GM18517 (cell line): ENCODE measurements around the gene POLN.
"Not testable (repeated sequence)": the region's sequence is repeated elsewhere in the genome, so short reads cannot be mapped to it uniquely, and the experiment has no call there.

ENCODE experiments used
- ATAC-seq: cut with Tn5 transposase; IDR thresholded peaks from one replicate; pipeline ENCODE4 v1.9.1; 2021; ENCODE audit warnings: mild to moderate bottlenecking, moderate library complexity; ENCODE audit not compliant: unreplicated experiment

POLN gene

DNA sequence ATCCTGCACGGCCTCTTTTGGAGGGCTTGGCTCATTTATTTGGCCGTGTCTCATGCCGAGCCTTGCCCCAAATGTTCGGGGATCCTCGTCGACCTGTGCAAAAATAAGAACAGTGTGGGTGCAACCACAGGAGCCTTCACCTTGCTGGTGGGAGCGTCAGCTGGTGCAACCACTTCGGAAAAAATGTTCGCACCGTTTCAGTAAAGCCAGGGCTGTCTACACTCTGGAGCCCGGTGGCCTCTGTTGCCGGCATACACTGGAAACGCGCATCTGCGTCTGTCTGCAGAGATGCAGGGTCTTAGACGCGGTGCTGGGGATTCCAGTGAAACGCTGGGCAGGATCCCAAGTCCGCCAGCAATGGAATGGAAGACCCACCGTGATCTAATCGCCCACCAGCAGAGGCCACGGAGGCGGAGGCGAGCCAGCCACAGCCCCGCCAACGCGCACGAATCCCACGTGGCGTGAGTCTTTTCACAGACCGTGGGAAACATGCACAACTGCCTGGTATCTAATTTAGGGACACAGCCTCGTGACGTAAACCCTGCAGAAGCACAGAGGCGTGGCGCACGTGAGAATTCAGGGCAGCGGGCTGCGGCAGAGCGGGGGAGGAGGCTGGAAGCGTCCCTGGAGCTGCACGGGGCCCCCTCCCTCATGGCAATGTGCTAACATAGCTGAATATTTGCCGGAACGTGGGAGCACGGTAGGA is 33.8 kb upstream of the POLN start:
- no peak for ATAC-seq

DNA sequence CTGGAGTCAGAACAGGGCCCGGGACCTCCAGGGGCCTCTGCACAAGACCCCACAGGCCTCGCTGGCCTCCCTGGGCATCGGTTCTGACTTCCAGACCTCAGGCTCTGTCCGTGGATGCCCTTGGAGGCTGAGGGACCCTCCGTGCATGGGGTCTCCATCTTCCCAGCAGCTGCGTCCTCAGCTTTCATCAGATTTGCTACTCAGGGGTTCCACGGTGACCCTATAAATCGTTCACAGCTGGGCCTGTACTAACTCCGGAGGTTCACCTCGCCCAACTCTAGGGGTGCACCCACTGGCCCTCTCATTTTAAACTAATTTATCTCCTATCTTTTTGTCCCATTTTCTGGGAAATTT is 33.1 kb upstream of the POLN start:
- not testable (repeated sequence) for ATAC-seq

DNA sequence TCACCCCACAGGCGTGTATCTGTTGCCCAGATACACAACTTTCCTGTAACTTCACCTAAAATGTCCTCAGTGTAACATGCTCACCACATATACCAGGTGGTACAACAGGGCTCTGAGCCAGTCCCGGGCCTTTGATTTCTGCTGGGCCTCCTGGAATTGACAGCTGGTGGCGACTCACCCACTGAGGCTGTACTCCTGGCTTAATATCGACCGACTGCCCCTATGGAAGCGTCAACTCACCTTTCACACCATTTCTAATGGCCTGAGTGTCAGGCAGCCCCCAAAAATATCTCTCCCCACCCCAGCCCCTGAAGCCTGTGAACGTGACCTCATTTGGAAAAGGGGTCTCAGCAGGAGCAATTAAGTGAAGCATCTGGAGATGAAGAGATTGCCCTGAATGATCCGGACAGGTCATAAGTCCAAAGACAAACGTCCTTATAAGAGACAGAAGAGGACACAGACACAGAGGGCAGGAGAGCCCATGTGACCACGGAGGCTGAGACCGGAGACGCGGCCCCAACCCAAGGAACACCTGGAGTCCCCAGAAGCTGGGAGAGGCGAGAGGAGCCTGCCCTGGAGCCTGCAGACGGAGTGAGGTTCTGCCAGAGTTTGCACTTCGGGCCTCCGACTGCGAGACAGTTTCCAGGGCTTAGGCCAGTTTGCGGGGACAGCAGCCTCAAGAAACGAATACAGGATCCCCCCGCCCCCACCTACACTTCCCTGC is 32.6 kb upstream of the POLN start:
- no peak for ATAC-seq

DNA sequence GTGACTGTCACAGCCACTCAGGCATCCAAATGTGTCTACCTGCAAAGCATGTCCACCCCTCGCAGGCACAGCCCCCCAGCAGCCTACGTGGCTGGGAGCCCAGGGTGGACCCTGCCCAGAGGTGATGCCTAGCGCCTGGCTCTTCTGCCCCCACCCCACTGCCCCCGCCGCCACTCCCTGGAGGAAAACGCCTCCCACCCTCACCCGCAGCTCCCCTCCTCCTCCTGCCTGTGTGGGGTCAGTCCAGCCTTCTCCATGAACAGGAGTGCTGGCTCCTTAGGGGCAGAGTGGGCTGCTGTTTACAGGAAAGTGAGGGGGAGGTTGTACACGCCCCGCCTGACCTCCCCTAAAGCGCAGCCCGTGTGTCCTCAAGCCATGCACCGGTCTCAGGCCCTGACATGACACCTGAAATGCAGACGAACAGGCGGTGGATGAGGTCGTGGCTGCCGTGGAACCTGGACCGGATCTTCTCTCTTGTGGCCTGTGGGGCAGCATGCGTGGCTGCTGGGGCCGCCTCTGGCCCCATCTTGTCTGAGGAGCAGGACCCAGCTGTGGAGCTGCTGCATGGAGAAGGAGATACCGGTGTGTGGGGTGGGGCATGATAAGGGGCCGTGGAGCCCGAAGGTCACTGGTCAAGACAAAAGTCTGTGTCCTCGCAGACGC is 31.9 kb upstream of the POLN start:
- ATAC-seq: no peak

DNA sequence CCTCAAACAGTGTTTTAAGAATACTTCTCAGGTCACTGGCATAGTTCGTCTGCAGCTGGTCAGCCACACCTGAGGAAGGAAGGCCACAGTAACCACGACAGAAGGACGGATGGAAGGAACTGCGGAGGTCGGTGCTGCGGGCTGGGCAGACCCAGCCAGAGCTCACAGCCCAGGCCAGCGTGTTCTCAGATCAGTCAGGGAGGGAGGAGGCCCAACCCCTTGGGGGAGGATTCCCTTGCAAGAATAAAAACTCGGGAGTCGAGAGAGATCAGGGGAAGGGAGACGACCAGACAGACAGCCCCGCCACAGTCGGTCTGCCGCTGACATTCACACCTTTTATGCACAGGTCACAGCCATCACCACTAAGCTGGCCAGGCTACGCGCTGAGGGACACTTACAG is 31.3 kb upstream of the POLN start:
- no peak for ATAC-seq

DNA sequence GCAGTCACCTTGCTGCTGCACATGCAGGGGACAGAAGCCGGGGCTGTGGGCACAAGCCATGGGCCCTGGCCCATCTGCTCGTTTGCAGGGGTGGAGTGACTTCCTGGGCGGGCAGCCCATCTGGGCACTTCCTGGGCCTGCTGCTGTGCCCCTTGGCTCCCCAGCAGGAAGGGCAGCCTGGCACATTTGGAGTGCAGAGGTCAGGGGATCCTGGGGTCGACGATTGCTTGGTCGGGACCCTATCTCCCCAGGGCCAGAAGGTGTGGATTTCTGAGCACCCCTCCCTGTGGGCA is 30.9 kb upstream of the POLN start:
- ATAC-seq: no peak

DNA sequence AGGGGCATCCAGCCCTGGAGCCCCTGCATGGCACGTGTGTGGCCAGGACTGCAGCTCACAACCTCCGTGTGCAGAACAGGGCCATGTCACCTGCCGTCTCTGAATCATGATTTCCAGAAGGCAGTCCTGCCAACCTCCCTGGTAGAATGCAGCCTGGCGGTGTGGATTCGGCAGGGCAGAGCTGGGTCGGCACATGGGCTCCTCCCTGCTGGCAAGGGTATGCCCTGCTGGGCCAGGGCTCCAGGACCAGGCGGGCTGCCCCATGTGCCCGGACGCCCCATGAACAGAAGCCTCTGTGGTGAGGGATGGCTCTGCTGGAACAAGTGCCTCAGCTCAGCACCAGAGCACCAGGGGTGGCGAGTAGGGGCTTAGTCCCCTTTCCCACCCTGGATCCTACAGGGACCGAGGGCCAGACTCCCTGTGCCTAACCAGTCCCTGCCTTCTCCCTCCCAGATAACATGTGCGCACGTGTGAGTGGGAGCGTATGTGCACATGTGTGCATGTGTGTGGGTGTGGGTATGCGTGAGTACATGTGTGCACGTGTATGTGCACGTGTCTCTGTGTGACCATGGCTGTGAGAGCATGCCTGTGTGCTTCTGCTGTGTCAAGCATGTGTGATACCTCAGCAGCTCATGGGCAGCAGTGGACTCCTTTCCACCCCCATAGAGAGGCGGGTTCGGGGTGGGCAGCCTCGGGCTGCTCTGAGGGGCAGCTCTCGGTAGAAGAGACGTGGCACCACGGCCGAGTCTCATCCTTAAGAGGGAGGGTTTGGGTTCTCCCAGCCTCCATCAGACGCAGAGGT is 30.3 kb upstream of the POLN start:
- no peak for ATAC-seq

DNA sequence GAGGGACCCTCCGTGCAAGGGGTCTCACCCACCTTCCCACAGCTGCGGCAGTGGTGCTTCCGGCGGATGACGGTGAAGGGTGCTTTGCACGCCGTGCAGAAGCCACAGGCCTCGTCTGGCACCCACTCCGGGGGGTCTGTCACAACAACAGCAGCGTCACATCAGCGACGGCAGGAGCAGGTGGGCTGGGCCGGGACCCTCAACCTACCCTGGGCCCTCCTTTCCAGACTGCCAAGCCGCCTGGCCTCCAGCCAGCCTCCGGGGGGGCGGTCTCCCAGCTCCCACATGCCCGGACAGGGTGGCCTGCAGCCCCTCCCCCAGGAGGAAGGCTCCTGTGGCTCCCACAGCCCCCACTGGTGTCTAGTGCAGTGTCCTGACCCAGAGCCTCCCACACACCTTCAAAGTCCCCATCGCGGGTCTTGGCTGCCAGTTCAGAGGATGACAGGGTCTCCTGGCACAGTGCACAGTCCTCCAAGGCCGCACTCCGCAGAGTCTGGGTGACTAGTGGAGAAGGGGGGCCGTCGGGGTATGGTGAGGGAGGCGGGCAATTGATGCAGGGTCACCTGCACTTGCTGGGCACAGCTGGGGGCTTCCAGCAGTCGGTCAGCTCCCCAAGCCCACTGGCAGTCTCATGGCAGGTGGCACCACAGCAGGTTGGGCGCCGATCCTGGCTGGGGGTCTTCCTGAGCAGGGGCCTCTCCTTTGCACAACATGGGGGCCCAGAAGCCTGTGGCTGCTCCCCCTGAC is 29.5 kb upstream of the POLN start:
- no peak for ATAC-seq

DNA sequence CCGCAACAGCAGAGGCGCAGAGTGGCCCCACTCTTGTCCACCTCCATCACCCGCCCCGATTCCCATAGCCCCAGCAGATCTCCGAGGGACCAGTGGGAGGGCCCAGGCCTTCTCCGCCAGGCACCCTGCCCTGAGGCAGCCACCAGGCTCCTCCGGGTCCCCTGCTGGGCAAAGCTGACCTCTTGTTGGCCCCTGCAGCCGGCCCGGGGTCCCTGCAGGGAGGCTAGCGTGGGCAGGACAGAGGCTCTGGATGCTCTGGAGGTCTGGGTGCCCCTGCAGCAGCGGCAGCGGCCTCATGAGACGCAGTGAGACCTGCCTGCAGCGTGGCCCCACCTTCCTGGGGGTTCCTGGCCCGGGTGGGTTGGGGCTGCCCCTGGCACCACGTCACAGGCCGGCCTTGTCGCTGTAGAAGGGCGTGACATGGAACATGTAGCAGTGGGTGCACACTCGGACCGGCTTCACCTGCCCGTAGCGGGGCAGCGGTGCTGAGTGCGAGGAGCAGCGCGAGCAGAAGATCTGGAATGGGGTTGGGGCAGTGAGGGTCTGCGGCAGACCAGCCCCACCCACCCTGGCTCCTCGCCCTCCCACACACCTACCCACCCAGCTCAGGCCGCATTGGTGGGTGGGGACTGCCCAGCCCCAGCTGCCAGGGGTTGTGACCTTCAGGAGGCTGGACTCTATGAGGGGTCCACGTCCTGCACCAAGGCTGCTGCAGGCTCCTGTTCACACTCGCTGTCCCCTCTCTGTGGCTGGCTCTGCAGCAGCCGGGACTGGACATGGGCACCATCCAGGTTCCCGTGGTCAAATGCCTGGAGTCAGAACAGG is 28.6 kb upstream of the POLN start:
- no peak for ATAC-seq

DNA sequence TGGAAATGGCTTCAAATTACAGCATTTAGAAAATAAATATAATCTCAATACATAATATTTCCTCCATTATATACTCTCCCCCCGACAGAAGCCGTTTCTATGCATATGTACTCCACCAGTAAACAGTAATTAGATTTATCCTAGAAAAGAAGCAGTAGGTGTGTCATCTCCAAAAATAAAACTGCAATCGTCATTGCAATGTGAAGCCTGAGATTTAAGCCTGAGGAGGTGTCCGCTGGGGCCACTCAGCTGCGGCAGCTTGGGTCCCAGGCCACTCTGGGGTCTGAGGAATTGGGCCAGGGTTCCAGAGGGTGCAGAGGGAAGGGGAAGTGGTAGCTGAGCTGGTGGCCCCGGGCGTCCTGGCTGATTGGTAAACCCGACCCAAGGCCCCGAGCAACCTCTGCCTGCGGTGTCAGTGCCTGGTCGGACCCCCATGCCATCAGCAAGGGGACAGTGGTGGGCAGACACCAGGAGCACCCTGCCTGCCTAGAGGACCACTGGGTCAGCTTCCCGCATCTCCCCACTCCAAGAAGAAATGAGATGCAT is 27.8 kb upstream of the POLN start:
- no peak for ATAC-seq

DNA sequence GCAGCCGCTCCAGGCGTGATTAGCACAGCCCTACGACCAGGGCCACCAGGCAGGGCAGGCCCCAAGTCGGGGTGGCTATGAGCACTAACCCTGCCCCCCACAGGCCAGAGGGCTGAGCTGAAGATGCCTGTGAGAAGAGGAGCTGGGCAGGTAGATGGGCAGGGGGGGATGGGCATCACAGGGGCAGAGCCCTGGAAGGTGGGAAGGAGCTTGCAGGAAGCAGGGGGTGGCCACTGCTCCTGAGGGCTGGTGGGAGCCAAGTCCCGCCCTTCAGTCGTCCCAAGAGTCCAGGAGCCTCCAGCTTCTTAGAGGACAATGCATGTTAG is 27.2 kb upstream of the POLN start:
- ATAC-seq: no peak

DNA sequence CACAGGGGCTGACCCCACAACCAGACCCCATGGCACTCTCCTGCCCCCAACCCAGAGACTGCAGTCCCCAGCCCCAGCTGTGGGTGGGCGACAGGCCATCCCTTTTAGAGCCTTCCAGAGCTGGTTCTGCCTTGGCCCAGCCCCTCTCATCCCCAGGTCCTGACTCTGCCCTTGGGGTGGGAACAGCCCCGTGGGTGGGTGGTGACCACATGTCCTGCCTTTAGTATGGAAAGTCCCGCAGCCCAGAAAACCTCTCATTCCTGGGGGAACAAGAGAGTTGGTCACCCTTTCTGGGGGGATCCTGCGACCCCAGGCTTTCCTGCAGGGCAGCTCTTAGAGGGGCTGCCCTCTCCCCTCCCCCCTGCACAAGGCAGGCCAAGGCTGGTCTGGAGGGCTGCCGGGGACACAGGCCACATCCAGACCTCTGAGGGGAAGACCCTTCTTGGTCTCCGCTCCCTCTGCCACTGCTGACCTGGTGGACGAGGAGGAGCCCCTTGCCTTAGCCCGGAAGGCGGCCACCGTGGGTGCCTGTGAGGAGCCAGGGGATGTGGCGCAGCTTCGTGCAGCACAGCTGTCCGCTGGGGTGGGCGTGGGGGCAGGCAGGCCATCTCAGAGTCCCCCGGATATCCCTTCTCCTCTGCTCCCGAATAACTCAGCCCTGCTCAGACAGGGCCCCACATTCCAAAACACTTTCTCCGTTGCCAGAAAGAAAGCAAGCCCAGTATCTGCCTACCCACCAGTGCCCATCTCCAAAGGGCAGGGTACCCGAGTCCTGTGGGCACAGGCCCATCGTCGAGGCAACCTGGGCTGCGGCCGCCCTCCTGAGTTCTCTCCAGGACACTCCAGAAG is 26.7 kb upstream of the POLN start:
- no peak for ATAC-seq

DNA sequence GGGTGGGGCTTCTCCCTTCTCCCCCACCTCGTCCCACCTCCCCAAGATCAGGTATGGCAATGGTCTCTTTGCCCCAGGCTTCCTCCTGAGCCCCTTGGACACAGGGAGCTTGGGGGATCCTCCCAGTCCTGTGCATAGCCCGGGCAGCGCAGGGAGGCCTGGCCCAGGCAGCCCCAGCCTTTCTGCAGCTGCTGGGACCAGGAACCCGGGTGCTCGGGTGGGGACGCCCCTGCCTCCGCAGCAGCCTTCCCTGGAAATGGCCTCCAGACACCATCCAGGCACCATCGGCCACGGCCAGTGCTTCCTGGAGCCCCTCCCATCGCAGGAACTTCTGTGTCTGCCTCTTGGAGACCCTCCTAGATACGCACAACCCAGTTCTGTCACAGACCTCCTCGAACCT is 25.9 kb upstream of the POLN start:
- ATAC-seq: no peak

DNA sequence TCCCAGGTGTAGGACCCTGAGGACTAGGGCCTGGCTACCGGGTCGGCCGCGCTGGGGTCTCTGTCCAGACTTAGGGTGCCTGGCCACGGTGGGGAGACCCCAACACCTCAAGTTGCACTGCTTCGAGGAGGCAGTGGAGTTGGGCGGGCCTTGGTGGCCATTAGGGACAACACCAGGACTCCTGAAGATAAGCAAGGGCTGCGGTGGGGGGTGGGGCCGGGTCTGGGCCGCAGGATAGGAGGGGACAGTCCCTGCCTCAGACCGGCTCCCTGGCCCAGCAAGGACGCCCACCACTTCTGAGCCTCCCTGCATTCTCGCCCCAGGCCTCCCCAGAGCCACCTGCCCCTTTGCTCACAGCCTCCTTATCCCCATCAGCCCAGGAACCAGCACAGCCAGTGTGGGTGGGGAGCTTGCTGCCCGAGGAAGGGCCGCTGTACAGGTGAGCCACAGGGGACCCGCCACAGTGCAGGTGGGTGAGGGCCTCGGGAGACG is 25.4 kb upstream of the POLN start:
- no peak for ATAC-seq

DNA sequence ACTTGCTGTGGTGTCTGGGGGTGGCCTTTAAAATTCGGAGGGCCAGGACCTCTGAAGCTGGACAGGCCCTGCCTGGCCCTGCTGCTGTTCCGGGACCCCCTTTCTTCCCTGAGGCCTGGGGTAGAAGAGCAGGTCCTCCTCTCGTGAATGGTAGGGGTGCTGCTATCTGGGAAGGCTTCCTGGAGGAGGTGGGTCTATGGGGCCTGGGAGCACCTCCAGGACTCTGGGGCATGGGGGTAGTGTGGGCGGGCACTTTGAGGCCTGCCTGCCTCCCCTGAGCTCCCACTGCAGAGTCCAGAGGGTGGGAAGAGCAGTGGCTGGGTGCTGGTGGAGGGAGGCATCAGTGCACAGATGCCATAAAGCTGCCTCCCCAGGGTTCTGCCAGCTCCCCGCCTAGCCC is 24.9 kb upstream of the POLN start:
- no peak for ATAC-seq

DNA sequence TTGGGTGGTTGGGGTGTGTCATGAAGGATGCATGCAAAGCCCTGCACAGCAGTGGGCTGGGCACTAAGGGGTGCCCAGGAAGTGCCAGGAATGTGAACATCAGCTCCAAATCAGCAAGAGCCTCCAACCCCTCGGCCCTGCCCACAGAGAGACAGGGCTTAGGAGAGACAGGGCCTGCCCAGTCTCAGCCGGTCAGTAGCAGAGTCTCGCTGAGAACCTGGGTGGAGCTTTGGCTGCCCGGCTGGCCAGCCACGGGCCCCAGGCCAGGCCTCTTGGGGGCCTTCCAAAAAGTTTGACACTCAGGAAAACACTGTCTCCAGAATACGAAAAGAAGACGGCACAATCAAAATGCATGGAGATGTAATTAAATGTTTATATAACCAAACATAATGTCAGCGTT is 24.3 kb upstream of the POLN start:
- ATAC-seq: no peak

DNA sequence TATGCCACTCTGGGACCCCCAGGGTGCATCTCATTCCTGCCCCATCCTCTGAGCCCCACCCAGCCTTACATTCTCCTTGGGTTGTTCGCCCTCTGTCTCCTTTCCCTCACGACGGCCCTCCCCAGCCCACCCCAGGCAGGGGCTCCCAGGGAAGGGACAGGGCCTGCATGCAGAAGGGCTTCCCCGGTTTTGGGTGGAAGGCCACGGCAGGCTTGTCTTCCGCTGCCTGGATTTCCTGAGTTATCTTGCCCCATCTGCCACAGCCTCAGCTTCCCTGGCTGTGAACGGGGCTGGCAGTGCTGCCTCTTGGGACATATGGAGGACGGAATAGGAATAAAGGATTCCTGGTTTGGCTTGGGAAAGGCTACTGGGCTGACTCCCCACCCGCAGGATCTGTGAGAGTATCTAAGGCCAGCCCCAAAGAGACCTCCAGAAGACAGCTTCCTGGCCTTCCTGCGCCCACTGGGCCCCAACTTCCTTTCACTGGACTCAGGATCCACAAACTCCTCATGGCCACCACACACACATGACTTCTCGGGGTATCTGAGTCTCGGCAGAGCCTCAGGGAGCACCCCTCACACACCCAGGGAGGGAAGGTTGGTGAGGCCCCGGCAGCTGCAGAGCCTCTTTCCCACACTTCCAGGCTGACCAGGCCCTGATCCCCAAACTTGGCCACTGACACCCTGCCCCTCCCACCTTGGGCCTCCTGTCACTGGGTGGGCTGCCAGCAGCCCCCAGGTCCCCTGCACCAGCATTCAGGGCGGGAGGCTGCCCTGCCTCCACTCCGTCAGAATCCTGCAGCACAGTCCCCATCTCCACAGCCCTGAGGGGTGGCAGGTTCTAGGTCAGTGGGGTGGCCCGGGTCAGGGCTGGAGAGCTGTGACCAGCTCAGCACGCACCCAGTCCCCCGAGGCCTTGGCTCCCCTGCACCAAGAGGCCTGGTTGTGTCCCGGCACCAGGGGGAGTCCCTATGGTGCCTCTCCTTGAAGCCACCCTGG is 23.5 kb upstream of the POLN start:
- ATAC-seq: no peak
